Esophagus squamous epithelium (tissue), 4 donors: ENCODE measurements around the gene FRMD7.

ENCODE experiments used
- CTCF ChIP-seq, 6 experiments: fragments of 450-650 bp in 4 of 6; fragments of 200-600 bp in 2 of 6; sonication (generic) in 2 of 6; IDR thresholded peaks; one replicate each; pipeline ENCODE4 v1.5.1; 2016 to 2019; ENCODE audit warnings: antibody characterized with exemption in 6 of 6, mild to moderate bottlenecking in 4 of 6, moderate library complexity in 4 of 6
- POLR2A ChIP-seq, 4 donors: fragments of 450-650 bp; IDR thresholded peaks; one replicate each; pipeline ENCODE4 v1.6.1; 2017; ENCODE audit warnings: antibody characterized with exemption in 4 of 4, mild to moderate bottlenecking in 4 of 4, moderate library complexity in 3 of 4

GRCh38 chrX:132173647-132174046, 45.8 kb upstream of the FRMD7 start:
- TF ChIP-seq CTCF (IDR thresholded peaks at IDR 0.05) (no peak), POLR2A (IDR thresholded peaks at IDR 0.05) (no peak)
